HG03439 (cell line): ENCODE measurements around the gene SYNPO.
A peak's percentile ranks its signal among the peaks of the same experiment; 100 is the strongest.

Experiments
- ATAC-seq: cut with Tn5 transposase; IDR thresholded peaks from one replicate; pipeline ENCODE4 v1.9.1; 2021; ENCODE audit warnings: mild to moderate bottlenecking, moderate library complexity; ENCODE audit not compliant: unreplicated experiment

Gene SYNPO

DNA sequence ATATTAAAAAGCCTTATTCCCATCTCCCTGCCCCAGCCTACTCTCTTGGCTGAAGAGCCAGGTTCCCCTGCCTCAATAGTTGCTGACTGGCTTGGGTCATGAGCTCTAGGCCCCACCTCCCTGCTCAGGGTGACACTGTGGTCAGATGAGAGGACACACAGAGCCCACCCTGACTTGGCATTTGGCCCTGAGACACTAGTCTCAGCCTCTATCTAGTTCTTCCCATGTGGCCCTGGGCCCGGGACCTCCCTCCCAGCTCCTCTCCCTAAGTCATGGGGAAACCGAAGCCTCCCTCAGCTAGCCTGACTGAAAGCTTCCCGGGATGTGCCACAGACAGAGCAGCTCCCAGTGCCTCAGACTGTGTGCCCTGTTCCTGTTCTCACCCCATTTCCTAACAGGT lies 14.8 kb downstream of the SYNPO start:
- ATAC-seq, result no peak

DNA sequence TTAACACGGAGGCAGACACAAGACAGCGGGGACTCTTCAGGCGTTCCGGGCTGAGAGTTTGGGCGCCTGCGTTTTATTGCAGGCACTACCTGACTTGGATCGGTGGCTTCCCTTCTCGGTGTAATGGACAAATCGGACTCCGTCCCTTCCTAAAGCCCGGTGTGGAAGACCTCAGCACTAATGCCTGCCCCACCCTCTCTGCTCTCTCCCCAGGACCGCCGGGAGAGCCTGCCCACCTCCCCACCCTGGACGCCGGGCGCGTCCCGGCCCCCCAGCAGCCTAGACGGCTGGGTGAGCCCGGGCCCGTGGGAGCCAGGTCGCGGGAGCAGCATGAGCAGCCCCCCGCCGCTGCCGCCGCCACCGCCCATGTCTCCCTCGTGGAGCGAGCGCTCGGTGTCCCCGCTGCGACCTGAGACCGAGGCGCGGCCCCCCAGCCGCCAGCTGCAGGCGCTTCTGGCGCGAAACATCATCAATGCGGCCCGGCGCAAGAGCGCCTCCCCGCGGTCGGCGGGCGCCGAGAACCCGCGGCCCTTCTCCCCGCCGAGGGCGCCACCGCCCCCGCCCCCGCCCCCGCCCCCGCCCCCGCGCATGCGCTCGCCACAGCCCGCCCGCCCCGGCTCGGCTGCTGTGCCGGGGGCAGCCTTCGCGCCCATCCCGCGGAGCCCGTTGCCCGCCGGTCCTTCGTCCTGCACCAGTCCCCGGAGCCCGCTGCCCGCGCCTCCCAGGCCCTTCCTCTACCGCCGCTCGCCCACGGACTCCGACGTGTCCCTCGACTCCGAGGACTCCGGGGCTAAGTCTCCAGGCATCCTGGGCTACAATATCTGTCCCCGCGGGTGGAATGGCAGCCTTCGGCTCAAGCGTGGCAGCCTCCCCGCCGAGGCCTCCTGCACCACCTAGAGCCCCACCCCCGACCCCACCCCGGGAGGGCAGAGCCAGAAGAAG lies 16.0 kb downstream of the SYNPO start:
- ATAC-seq, result peak; percentile 81

DNA sequence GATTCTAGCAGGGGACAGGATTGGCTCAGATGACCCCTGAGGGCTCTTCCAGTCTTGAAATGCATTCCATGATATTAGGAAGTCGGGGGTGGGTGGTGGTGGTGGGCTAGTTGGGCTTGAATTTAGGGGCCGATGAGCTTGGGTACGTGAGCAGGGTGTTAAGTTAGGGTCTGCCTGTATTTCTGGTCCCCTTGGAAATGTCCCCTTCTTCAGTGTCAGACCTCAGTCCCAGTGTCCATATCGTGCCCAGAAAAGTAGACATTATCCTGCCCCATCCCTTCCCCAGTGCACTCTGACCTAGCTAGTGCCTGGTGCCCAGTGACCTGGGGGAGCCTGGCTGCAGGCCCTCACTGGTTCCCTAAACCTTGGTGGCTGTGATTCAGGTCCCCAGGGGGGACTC lies 17.7 kb downstream of the SYNPO start:
- ATAC-seq, result no peak

DNA sequence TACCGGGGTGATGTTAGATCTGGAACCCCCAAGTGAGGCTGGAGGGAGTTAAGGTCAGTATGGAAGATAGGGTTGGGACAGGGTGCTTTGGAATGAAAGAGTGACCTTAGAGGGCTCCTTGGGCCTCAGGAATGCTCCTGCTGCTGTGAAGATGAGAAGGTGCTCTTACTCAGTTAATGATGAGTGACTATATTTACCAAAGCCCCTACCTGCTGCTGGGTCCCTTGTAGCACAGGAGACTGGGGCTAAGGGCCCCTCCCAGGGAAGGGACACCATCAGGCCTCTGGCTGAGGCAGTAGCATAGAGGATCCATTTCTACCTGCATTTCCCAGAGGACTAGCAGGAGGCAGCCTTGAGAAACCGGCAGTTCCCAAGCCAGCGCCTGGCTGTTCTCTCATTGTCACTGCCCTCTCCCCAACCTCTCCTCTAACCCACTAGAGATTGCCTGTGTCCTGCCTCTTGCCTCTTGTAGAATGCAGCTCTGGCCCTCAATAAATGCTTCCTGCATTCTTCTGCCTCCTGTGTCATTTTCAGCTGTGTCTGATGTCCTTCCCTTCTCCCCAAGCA lies 18.3 kb downstream of the SYNPO start:
- no peak for ATAC-seq

DNA sequence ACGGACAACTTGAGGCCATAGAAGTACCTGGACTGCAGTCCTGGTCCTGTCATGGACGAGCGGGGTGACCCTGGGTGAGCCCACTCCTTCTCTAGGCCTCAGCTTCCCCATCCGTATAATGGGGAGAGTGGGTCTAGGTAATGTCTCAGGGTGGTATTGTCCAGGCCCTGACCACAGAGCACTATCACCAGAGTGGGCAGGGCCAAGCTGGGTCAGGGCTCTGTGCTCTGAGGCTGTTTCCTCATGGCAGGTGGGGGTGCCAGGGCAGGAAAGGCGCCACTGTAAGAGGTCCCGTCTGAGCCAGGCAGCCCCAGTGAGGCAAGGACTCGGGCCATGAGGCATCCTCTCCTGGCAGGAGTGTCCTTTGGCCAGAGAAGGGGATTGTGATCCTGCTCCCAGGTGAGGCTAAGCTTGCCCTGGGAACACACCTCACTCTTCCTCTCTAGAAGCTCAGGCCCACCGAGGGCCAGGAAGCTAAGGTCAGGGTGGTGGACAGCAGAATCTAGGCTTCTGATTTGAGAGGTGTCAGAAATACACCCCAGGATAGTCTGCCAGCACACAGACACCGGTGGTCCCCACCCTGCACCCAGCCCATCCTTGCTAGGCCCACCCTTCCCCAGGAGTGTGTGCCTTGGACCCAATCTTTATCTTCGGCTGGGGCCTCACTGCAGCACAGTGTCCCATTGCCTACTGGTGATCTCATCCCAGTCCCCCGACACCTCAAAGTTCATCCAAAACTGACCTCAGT lies 19.1 kb downstream of the SYNPO start:
- ATAC-seq, result no peak

DNA sequence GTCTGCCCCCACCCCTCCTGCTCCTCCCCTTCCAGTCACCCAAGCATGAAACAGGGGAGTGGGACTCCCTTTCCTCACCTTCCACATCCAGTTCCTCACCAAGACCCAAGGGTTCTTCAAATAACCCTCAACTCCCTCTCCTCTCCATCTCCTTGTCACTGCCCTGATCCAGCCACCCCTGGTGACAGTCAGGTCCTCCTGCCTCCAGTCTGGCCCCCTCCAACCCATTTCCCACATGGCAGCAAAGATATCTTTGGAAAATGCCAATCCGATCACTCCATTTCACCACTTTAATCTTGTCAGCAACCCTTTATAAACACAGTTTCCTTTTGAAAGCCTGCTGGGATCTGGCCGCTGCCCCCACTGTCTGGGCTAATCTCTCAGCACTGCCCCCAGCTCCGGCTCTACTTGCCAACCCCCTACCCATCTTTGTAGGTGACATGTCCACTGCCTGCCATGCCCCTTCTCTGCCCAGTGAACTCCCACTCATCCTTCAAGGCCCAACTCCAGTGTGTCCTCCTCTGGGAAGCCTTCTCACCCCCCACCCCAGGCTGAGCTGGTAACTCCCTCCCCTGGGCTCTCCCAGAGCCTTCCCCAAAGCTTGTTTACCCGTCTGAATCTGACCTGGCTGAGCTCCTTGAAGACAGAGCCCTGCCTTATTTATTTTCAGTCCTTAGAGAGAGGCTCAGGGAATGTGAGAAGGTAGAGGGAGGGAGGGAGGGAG lies 19.8 kb downstream of the SYNPO start:
- no peak for ATAC-seq

DNA sequence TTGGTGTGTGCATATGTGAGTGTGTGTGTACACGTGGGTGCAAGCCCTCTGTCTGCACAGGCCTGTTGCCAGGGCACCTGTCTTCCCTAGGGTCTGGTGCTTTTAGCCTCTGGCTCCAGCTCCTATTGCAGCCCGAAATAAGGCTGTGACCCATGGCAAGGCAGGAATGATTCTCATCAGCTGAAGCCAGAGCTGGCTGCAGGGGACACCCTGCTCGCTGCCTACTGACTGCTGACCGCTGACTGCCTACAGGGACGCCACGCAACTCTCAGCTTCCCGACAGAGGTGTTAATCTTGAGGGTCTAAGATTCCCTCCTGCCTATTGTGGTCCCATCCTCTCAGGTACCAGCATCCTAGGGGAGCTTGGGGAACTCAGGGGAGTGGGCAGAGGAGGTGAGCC lies 20.6 kb downstream of the SYNPO start, which contains the start of gene MYOZ3:
TSS of gene MYOZ3 (plus strand) at position 166 of the 400 bp plus-strand sequence. CDS start 1,691 bp downstream, outside the sequence.
- ATAC-seq, result no peak

DNA sequence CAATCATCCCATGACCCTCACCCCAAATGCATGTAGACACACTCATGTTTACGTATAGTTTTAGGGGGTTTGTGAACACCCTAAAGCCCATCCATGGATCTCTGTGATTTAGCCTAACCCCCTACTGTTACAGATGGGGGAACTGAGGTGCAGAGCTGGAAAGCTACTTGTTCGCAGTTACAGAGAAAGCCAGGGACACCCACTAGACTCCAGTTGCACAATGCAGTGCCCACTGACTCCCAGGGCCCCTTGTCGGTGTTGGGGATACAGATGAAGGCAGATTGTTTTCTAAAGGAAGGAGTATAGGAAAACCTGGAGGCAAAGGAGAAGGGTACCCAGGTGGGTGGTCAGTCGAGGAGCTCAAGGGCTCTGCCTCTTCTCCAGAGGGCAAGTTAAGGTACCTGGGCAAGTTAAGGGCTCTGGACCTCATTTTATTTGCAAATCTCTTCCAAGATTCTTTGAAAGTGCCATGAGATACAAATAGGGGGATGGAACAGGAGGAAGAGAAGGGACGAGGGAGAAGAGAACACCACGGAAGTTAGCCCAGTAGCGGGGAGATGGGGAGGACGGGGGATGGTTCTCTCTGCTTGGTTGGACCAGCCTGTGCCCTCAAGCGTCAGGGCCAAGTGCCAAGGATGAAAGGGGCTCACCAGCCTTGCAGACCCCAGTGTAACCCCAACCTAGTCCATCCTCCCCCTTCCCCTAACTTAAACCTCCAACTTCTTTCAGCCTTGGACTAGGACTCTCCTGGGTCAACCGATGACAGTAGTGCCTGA lies 21.5 kb downstream of the SYNPO start:
- no peak for ATAC-seq

DNA sequence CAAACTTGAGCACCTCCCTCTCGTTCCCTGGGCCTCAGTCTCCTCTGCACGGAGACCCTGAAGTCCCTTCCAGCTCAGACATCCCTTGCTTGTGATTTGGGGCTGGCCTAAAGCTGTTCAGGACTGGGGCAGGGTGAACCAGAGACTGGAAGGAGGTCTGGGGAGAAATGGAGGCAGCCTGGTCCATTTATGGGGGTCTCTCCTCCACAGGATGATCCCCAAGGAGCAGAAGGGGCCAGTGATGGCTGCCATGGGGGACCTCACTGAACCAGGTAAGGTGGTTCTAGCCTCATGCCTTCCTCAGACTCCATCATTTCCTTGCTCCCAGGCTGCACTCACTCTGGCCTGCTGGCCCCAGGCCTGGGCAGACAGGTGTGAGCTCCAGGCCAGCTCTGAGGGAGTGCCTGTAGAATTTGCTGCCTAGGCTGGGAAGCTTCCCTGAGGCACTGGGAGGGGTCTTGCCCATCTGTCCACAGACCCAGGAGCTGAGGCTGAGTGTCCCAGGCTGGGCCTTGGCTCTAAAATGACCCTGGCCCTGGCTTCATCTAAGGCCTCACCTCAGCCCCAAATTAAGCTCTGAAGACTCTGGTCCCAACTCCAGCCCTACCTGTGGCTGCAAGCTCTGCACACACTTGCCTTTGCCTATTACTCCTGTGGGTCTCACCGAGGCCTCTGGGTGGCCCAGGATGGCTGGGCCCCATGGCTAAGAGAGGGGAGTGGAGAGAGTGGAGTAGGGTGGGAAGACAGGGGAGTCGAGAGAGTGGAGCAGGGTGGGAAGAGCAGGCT lies 22.5 kb downstream of the SYNPO start:
- no peak for ATAC-seq

DNA sequence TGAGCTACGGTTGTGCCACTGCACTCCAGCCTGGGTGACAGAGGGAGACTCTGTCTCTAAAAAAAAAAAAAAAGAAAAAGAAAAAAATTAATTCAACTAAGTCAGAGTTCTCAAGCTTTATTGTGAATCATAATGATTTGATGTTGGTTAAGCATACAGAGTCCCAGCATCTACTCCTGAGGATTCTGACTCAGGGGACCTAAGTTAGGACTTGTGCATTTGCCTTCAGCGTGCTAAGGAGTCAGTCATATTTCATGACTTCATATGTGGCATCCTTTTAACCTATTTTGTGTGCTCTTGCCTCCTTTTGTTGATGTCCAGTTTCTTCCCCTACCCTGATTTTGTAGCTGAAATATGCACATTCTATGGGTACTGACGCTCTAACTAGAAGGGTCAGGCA lies 23.5 kb downstream of the SYNPO start:
- ATAC-seq, result no peak

DNA sequence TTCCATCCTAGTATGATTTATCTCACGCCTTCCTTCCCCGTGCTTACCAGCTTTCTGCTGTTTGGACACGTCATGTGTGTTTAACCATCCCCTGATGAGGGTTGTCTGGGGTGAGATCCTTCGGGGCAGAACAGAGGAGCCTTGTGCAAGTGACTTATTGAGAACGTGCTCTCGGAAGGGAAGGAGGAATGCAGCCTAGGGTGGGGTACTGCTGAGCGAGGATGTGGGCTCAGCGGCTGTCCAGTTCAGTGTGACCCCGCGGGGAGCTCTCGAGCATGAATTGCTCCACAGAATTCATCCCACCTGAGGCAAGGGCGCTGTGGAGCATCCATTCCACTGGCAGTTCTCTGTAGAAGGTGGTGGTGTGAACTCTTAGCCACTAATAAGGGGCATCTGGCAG lies 24.6 kb downstream of the SYNPO start:
- ATAC-seq, result no peak

DNA sequence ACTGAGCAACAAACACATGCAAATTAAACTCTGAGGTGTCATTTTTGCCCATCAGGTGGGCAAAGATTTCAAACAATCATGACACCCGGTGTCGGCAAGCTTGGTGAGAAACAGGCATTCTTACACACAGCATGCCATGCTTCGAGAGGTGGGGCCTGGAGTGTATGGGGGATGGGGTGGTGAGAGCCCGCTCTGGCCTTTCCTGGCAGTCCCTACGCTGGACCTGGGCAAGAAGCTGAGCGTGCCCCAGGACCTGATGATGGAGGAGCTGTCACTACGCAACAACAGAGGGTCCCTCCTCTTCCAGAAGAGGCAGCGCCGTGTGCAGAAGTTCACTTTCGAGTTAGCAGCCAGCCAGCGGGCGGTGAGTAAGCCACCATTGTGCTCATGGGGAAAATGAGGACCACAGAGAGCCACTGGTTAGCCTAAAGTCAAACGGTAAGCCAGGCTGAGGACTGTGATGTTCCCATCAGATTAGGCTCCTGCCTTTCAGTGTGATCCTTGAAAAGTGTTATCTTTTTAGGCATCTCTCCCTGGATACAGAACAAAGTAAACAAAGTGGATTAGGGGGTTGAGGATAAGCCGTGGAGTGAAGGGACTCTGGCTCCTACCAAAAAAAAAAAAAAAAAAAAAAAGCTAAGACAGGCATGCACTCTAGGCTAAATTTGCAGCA lies 30.0 kb downstream of the SYNPO start:
- no peak for ATAC-seq

DNA sequence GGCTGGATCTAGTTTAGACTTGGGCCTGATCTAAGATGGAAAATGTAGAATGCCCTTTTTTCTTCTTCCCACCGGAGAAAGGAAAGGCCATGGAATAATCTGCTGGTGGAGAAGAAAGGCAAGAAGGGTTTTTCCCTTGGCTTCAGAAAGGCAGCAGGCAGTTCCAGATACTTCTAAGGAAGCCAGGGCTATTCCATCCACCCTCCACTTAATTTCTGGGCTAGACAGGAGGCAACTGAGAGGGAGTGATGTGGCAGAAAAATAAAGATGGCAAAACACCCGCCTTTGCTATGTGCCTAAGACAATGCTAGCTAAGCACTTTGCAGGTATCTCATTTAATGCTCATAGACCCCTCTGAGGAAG lies 30.5 kb downstream of the SYNPO start:
- no peak for ATAC-seq

DNA sequence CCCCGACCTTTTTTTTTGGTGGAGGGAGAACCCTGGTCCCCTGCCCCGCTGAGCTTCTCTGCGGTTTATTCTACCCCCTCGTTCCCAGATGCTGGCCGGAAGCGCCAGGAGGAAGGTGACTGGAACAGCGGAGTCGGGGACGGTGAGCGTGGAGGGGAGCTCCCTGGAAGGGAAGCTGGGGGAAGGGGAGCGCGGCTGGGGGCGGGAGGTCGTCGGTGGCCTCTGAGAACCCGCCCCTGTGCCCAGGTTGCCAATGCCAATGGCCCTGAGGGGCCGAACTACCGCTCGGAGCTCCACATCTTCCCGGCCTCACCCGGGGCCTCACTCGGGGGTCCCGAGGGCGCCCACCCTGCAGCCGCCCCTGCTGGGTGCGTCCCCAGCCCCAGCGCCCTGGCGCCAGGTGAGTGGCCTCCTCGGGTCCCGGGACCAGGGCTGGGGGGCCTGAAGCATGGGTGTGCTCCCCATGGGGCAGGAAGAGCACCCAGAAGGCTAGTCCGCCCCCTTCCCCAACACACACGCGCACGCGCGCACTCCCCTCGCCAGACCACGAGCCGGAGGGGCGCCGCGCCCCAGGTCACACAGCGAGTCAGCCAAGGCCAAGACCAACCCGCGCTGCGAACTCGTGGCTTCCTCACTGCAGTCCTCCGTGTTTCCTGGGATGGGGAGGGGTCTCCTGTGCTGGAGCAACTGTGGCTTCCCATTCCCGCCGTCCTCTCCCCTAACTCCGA lies 31.2 kb downstream of the SYNPO start:
- ATAC-seq, result no peak

DNA sequence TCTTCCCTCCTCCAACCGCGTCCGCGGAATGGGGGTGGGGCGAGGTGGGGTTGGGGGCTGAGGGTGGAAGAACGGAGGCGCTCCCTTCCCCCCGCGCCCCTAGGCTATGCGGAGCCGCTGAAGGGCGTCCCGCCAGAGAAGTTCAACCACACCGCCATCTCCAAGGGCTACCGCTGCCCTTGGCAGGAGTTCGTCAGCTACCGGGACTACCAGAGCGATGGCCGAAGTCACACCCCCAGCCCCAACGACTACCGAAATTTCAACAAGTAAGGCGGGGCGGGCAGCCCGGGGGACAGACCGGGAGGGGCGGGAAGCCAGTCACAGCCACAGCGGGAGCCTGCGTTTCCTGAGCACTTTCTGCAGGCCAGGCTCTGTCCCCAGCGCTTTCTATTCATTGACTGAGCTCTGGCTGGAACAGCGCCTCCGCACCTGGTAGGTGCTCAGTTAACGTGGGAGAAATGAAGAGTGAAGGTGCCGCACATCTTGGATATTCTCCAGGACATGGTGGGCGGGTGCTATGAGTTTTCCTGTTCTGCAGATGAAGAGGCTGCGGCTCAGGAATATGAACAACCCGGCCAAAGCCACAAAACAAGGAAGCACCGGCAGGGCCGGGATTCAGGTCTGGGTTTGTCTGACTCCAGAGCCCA lies 31.9 kb downstream of the SYNPO start:
- ATAC-seq, result no peak

DNA sequence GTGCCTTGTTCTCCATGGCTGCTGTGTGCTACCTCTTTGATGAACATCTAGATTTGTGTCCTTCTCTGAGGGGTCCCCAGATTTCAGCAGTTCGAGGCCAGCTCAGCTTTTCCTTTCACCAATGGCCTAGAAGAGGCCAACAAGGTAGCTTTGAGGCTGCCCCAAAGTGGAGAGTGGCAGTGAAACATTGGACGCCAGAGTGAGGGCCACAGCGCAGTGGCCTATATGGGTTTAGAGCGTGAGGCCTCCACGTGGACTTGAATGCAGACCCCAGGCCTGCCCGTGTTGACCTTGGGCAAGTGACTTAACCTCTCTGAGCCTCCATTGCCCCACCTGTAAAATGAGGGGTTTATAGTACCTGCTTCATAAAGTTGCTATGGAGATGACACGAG lies 32.4 kb downstream of the SYNPO start:
- ATAC-seq, result no peak

DNA sequence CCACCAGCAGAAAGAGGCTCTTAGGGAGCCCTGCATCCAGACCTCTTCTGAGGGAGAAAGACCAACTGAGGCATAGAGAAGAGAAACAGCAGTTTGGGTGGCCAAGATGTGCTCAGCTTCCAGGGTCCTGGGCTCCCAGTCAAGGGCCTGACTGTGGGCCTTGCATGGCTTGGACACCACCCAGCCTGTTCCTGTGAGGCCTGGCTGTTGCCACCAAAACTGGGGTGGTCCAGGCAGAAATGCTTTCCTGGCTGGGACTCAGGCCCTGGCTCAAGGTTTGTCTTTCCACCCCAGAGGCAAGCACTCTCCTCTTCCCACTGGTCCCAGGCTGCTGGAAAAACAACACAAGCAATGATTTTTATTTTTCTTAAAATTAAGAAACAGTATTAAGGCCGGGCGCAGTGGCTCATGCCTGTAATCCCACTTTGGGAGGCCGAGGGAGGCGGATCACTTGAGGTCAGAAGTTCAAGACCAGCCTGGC lies 33.9 kb downstream of the SYNPO start:
- no peak for ATAC-seq

DNA sequence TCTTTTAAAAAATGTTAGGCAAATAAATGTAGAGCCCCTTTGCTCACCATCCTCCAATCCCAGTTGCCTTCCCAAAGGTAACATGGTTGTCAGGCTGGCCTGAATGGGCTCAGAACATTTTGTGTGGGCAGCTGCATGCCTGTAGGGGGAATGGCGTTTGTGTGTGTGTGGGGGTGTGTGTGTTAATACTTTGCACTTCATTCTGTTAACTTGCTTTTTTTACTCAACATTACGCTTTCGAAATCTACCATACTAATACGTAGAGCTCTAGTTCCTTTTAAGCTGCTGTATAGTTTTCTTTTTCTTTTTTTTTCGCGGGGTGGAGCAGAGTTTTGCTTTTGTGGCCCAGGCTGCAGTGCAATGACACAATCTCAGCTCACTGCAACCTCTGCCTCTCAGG lies 34.6 kb downstream of the SYNPO start:
- no peak for ATAC-seq
